Kidney epithelial cell (primary cell): ENCODE results near the gene ERGIC1. TPM values are rescaled to one million over a fixed set of nuclear protein-coding genes. Genes with fewer than 3 reads are reported as not detected.

Experiments used
- DNase-seq: peaks from one replicate; pipeline ENCODE4 v3.0.0-alpha.2; 2010; ENCODE audit warnings: low read depth
- H3K27me3 ChIP-seq: 2 replicates; pipeline ENCODE4 v1.6.0; 2011; ENCODE audit warnings: low read length; ENCODE audit not compliant: control insufficient read depth, insufficient read depth
- H3K36me3 ChIP-seq: 2 replicates; pipeline ENCODE4 v1.5.1; 2011; ENCODE audit warnings: low read length; ENCODE audit not compliant: control insufficient read depth, insufficient read depth
- H3K4me3 ChIP-seq: 2 replicates; pipeline ENCODE4 v1.5.1; 2011; ENCODE audit warnings: low read depth, mild to moderate bottlenecking, control low read depth, low read length
- total RNA-seq: library from RNA; depleted of rRNA; stranded (reverse); fragments of >200 nt; gene quantifications from 2 replicates; pipeline ENCODE4 v1.2.3, GENCODE V29; 2015
- TF ChIP-seq, protein P1 (sequence below): IDR thresholded peaks from 2 replicates; pipeline ENCODE4 v1.5.1; 2011; ENCODE audit warnings: mild to moderate bottlenecking, moderate library complexity, low read length, control low read depth, inconsistent platforms; ENCODE audit not compliant: insufficient read depth, poor library complexity, severe bottlenecking

ERGIC1 gene
- total RNA-seq, 1 donor from 2014 or later, result 183 TPM

DNA sequence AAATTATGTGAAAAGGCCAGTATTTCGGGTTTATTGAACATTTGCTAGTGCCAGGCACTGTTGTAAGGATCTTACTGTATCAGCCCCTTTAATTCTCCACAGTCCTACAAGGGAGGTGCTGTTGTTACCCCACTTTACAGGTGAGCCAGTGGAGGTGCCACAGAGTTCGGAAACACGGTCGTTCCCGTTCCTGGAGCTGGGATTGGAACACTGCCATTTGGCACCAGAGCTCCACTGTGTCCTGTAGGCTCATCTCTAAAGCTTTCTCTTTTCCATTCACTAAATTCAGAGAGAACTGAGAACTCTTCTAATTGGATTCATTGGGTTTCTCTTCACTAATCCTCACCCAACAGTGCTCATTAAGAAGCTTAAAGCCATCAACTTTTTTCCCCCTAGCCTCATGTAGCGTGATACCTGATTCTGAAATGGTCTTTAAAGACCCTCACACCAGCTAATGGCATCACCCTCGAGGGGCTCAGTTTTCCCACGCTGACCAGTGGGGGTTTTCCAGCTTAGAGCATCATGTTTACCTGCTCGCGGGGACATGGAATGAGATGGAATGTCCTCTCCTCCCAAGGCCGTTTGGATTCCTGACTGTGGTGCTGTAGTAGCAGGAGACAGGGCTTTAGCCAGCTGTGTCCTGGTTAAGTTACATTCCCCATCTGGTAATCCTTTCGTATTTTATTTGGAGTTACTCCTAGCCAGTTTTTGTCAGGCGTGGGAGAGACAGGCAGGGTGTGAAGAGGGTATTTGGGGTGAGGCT, 5.8 kb downstream of the ERGIC1 start:
- Histone ChIP-seq H3K4me3 (no peak overlapping the region), H3K27me3 (no peaks in the 10 kb centered on the region), H3K36me3 (no peaks in the 10 kb centered on the region)
- TF ChIP-seq, protein P1, sequence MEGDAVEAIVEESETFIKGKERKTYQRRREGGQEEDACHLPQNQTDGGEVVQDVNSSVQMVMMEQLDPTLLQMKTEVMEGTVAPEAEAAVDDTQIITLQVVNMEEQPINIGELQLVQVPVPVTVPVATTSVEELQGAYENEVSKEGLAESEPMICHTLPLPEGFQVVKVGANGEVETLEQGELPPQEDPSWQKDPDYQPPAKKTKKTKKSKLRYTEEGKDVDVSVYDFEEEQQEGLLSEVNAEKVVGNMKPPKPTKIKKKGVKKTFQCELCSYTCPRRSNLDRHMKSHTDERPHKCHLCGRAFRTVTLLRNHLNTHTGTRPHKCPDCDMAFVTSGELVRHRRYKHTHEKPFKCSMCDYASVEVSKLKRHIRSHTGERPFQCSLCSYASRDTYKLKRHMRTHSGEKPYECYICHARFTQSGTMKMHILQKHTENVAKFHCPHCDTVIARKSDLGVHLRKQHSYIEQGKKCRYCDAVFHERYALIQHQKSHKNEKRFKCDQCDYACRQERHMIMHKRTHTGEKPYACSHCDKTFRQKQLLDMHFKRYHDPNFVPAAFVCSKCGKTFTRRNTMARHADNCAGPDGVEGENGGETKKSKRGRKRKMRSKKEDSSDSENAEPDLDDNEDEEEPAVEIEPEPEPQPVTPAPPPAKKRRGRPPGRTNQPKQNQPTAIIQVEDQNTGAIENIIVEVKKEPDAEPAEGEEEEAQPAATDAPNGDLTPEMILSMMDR, result no peak
- no peak for DNase-seq

DNA sequence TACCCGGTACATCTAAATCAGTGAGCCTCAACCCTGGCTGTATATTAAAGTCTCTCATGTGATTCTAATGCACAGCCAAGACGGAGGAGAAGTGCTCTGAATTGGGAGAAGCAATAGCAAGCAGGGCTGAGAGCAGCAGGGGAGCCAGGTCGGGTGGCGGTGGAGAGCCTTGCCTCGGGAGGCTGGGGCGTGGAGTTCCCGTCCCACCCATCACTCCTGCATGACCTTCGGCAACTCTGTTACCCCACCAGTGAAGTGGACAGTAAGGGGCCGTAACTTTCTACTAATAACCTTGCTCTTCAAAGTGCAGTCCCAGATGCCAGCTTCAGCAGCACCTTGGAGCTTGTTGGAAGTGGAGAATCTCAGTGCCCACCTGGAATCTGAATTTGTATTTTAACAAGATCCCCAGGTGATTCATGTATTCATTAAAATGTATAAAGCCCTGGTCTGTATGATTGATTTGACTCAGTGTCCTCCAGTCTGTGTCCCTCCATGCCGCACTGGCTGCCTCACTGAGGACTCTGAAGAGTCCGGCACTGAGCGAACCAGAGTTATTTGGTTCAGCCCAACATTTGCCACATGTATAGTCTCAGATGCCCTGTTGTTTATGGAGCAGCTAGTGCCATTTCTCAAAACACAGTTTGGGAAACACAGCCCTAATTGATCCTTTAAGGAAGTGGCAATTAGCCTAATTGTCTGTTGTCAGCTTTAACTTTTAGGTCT, 6.5 kb downstream of the ERGIC1 start:
- H3K27me3 ChIP-seq, result no peaks in the 10 kb centered on the region
- no peaks in the 10 kb centered on the region for H3K36me3 ChIP-seq
- DNase-seq, result no peak
- H3K4me3 ChIP-seq, result no peak overlapping the region
- TF ChIP-seq, protein P1, result no peak

DNA sequence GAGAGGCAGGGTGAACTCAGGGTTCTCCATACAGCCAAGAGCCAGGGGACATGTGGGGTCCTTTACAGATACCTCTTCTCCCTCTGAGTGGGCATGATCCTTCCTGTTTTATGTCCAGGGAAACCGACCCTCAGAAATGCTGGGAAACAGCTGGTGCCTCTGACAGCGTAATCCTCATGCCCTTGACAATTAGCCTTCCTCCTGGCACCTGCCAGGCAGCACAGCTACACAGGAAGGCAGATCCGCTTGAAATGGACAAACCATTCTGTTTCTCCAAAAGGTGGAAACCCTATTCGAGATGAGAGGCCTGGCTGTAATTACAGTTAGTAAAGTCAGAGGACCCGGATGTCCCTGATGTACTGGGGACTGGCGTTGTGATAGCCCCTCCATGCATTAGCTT, 7.2 kb downstream of the ERGIC1 start:
- TF ChIP-seq, protein P1, result no peak
- Histone ChIP-seq H3K36me3 (no peaks in the 10 kb centered on the region), H3K27me3 (no peaks in the 10 kb centered on the region), H3K4me3 (no peak overlapping the region)
- DNase-seq, result no peak

DNA sequence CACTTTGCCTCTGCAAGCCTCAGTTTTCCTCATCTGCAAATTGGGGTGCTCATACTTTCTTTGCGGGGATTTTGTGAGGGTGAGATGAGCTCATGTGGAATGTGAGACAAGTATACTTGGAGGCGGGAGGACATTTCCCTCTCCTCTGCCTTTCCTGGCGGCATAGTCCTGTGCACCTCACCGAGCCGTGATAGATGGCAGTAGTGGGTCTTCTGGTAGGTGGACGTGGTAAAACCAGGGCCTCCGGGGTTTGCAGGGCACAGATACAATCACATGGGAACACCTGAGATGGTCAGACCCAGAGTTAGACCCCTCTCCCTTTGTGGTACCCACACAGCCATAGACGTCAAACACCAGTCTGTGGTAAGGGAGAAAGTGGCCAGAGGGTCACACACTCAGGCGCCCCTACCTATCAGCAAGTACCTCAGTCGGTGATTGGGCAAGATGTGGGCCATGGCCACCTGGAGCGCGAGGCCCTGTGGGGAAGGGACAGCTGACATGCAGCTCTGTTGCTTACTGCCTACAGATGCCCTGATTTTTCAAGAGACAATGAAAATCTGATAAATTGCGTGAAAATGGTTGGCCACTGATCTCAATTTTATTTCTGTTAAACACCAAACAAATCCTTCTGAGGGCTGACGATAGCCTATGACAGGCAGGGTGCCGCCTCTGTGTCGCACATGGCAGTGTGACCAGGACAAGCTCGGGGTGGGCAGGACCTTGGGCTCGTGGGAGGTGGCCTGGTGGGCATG, 9.9 kb downstream of the ERGIC1 start:
- TF ChIP-seq, protein P1, result no peak
- no peaks in the 10 kb centered on the region for H3K36me3 ChIP-seq
- no peaks in the 10 kb centered on the region for H3K27me3 ChIP-seq
- H3K4me3 ChIP-seq, result no peak overlapping the region
- no peak for DNase-seq

DNA sequence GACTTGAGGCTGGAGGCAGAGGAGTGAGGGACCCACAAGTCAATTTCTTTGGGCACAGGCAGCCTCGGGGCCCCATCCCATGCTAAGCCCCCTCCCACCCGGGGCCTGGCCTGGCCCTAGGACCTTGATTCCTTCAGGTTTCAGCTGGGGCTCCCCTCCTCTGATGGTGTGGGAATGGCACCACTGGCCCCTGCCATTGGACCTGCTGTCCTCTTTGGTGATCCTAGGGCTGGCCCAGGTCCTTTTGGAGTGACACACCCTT, 10.5 kb downstream of the ERGIC1 start:
- H3K36me3 ChIP-seq, result no peaks in the 10 kb centered on the region
- TF ChIP-seq, protein P1, result no peak
- DNase-seq, result no peak
- H3K4me3 ChIP-seq, result no peak overlapping the region
- no peaks in the 10 kb centered on the region for H3K27me3 ChIP-seq
